Measurements from ENCODE around the gene ATRN.

ATRN gene

DNA sequence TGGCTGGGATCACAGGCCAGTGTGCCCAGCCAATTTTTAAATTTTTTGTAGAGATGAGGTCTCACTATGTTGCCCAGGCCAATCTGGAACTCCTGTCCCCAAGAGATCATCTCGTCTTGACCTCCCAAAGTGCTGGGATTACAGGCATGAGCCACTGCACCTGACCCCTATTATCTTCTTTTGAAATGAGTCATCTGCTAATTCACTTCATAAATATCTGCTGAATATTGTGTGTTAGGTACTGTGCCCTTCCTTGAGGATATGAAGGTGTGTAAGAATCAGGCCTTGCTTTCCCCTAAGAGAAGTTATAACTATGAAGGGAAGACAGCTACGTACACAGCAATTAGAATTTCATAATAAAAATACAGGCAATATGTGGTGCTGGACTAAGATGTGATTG lies 8.2 kb downstream of the ATRN start:
- Mint-ChIP-seq H3K36me3 (ENCODE audit: low read depth) (peaks cover 17% of the 10 kb centered on the region), H3K27ac (no peak overlapping the region), H3K4me1 (no peaks in the 10 kb centered on the region), H3K4me3 (no peak overlapping the region), H3K9me3 (no peaks in the 10 kb centered on the region), H3K27me3 (ENCODE audit: low read depth) (no peaks in the 10 kb centered on the region)
- TF ChIP-seq, protein P1, sequence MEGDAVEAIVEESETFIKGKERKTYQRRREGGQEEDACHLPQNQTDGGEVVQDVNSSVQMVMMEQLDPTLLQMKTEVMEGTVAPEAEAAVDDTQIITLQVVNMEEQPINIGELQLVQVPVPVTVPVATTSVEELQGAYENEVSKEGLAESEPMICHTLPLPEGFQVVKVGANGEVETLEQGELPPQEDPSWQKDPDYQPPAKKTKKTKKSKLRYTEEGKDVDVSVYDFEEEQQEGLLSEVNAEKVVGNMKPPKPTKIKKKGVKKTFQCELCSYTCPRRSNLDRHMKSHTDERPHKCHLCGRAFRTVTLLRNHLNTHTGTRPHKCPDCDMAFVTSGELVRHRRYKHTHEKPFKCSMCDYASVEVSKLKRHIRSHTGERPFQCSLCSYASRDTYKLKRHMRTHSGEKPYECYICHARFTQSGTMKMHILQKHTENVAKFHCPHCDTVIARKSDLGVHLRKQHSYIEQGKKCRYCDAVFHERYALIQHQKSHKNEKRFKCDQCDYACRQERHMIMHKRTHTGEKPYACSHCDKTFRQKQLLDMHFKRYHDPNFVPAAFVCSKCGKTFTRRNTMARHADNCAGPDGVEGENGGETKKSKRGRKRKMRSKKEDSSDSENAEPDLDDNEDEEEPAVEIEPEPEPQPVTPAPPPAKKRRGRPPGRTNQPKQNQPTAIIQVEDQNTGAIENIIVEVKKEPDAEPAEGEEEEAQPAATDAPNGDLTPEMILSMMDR (IDR thresholded peaks at IDR 0.05; ENCODE audit: unreplicated experiment in 3 of 3), result no peak

DNA sequence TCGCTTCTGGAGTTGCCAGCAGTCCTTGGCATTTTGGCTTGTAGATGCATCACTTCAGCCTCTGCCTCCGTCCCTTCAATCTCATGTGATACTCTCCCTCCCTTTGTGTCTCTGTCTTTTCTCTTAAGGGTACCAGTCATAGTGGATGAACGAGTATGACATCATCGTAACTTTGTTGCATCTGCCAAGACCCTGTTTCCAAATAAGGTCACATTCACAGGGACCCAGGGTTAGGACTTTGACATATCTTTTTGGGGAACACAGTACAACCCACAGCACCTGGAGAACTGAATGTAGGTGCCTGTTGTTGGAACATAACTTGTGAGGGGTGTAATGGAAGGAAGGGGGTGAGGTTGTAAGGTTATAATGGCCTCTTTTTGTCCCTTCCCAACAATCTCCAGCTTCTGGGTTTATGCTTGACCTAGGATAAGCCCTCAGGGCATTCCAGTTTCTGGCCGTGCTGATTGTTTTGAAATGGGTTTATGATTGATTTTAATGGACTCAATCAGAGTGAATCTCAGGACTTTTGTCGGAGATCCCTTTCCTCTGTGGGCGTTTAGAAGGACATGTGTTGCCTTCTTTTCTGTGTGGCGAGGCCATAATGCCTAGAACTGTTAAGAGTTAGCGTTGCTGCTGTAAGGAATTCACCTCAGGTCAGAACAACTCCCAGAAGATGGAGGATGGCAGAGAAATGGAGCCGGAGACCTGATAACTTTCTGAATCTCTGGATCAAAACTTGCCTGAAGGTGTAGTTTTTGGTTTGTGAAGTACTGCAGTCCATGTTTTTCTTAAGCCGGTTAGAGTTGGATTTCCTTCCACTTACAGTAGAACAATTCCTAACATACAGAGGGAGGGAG lies 9.2 kb downstream of the ATRN start:
- Mint-ChIP-seq H3K27me3 (ENCODE audit: low read depth) (no peaks in the 10 kb centered on the region), H3K4me3 (no peak overlapping the region)

DNA sequence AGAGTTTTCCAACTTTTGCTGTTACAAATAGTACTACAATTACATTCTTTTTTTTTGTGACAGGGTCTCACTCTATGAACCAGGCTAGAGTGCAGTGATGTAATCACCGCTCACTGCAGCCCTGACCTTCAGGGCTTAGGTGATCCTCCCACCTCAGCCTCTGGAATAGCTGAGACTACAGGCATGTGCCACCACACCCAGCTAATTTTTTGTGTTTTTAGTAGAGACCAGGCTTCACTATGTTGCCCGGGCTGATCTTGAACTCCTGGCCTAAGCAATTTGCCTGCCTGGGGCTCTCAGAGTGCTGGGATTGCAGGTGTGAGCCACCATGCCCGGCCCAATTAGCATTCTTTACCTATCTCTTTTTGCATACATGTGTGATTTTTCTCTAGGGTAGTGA lies 12.5 kb downstream of the ATRN start:
- H3K4me1 Mint-ChIP-seq, result no peaks in the 10 kb centered on the region
- peaks cover 40% of the 10 kb centered on the region for H3K36me3 Mint-ChIP-seq (ENCODE audit: low read depth)
- no peak overlapping the region for H3K4me3 Mint-ChIP-seq
- no peak overlapping the region for H3K27ac Mint-ChIP-seq
- H3K9me3 Mint-ChIP-seq, result peaks cover 17% of the 10 kb centered on the region
- TF ChIP-seq, protein P1 (IDR thresholded peaks at IDR 0.05; ENCODE audit: unreplicated experiment in 3 of 3), result no peak
- no peaks in the 10 kb centered on the region for H3K27me3 Mint-ChIP-seq (ENCODE audit: low read depth)

More for the DNA sequence above, 9.2 kb downstream of the ATRN start:
- TF ChIP-seq, protein P1 (IDR thresholded peaks at IDR 0.05; ENCODE audit: unreplicated experiment in 3 of 3), result no peak
- Mint-ChIP-seq H3K4me1 (no peaks in the 10 kb centered on the region), H3K27ac (no peak overlapping the region), H3K36me3 (ENCODE audit: low read depth) (peaks cover 17% of the 10 kb centered on the region), H3K9me3 (no peaks in the 10 kb centered on the region)

DNA sequence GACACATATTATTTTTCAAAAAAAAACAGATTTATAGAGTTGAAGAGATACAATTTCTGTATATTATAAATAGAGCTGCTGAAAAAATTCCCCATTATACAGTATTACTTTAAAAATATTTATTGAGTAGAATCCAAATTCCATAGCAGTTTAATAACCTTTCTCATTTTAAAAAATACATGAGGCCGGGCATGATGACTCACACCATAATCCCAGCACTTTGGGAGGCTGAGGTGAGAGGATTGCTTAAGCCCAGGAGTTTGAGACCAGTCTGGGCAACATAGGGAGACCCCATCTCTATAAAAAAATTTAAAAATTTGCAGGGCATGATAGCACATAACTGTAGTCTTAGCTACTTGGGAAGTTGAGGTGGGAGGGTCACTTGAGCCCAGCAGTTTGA lies 13.0 kb downstream of the ATRN start:
- TF ChIP-seq, protein P1 (IDR thresholded peaks at IDR 0.05; ENCODE audit: unreplicated experiment in 3 of 3), result no peak
- Mint-ChIP-seq H3K4me1 (no peaks in the 10 kb centered on the region), H3K36me3 (ENCODE audit: low read depth) (peaks cover 39% of the 10 kb centered on the region), H3K9me3 (peaks cover 17% of the 10 kb centered on the region), H3K27ac (no peak overlapping the region), H3K4me3 (no peak overlapping the region), H3K27me3 (ENCODE audit: low read depth) (no peaks in the 10 kb centered on the region)

DNA sequence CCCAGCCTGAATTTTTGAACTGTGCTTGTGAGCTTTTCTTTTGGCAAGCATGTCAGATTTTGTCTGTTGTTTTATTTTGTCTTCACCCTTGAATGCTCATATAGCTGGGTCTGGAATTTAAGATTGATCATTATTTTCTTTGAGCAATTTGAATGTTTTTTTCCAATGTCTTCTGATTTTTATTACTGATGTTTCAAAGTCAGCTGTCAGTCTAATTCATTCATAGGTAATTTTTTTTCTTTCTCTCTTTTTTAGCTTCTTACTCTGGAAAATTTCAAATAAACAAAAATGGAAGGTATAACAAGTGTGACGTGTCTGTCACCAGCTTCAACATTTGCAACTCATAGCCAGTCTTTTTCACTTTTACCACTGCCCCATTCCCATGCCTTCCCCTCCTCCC lies 15.1 kb downstream of the ATRN start:
- H3K27me3 Mint-ChIP-seq (ENCODE audit: low read depth), result no peaks in the 10 kb centered on the region
- H3K9me3 Mint-ChIP-seq, result peaks cover 17% of the 10 kb centered on the region
- no peak overlapping the region for H3K4me3 Mint-ChIP-seq
- peaks cover 37% of the 10 kb centered on the region for H3K36me3 Mint-ChIP-seq (ENCODE audit: low read depth)
- TF ChIP-seq, protein P1 (IDR thresholded peaks at IDR 0.05; ENCODE audit: unreplicated experiment in 3 of 3), result no peak
- no peak overlapping the region for H3K27ac Mint-ChIP-seq
- no peaks in the 10 kb centered on the region for H3K4me1 Mint-ChIP-seq

DNA sequence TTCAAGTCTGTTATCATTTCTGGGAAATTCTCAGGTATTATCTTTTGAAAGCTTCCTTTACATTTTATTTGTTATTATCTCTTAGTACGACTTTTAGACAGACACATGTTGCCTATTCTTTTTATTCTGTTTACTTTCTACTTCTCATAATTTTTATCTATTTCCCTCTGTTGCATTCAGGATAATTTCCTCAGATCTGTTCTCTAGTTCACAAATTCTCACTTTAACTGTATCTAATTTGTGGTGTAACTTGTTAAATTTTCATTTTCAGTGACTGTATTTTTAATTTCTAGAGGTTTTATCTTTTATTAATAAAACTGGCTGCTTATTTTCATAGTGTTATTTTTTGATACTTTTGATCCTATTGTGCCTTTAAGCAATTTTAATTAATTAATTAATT lies 16.0 kb downstream of the ATRN start:
- peaks cover 17% of the 10 kb centered on the region for H3K9me3 Mint-ChIP-seq
- no peaks in the 10 kb centered on the region for H3K4me1 Mint-ChIP-seq
- no peak overlapping the region for H3K4me3 Mint-ChIP-seq
- no peak overlapping the region for H3K27ac Mint-ChIP-seq
- TF ChIP-seq, protein P1 (IDR thresholded peaks at IDR 0.05; ENCODE audit: unreplicated experiment in 3 of 3), result no peak
- peaks cover 37% of the 10 kb centered on the region for H3K36me3 Mint-ChIP-seq (ENCODE audit: low read depth)
- no peaks in the 10 kb centered on the region for H3K27me3 Mint-ChIP-seq (ENCODE audit: low read depth)

Data from nephron (organoid).